Measurements from ENCODE around the gene AXIN1.

AXIN1 gene

DNA sequence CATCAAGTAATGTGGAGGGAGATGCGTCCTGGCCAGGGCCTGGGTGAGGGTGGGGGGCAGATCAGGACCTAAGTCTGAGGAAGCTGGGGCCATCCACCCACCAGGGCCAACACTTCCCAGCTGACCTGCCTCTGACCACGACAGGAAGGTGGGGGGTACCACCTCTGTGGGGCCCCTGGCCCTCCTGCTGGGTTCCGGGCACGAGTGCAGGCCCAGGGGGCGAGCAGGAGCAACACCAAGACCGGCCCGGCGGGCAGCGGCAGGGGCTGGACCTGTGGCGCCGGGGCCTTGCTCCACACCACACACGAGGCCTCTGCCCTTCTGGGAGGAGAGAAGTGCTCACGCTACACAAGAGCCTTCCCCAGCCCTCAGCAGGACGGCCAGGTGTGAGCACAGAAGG lies 56.2 kb downstream of the AXIN1 start:
- Histone ChIP-seq H3K27me3 (ENCODE audit: control insufficient read depth, insufficient read depth, low read length) (no peaks in the 10 kb centered on the region), H3K4me1 (ENCODE audit: control insufficient read depth, low read depth, low read length) (no peaks in the 10 kb centered on the region), H3K9me3 (ENCODE audit: control insufficient read depth, low read depth, low read length) (no peaks in the 10 kb centered on the region), H3K36me3 (ENCODE audit: control insufficient read depth, low read depth, low read length) (peaks cover 11% of the 10 kb centered on the region), H3K9ac (ENCODE audit: low read length) (no peak overlapping the region), H3K4me3 (ENCODE audit: low read length) (no peak overlapping the region), H3K27ac (ENCODE audit: low read length) (no peak overlapping the region)

DNA sequence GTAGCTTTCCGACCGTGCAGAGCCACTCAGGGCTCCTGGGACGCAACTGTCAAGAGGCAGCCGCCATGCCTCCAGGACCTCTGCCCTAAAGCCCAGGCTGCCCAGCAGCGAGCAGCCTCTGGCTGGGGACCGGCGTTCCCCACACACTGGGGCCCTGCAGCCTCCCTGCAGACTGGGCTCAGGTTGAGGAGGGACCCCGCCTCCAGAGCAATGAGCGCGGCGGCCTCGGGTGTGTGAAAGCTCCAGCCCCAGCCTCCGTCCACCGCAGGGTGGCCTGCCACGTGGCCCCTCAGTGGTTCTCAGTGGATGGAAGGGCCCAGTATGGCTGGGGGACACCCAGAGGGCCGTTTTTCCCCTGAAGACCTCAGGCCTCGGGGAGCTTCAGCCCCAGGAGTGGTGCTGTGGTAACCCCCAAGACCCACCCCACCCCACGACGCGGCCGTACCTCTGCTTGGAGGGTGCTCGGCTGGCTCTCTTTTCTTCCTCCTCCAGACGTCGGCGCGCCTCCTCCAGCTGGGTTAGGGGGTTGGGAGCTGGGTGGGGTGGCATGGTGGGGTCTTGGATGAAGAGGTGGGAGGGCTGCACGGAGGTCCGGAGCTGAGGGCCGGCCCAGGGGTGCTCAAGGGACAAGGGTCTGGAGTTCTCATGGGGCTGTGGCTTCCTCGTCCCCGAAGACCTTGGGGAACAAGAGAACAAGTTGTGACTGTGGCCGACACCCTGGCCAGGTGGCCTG lies 59.3 kb downstream of the AXIN1 start:
- Histone ChIP-seq H3K9ac (ENCODE audit: low read length) (no peak overlapping the region), H3K27me3 (ENCODE audit: control insufficient read depth, insufficient read depth, low read length) (no peaks in the 10 kb centered on the region), H3K4me1 (ENCODE audit: control insufficient read depth, low read depth, low read length) (no peaks in the 10 kb centered on the region), H3K9me3 (ENCODE audit: control insufficient read depth, low read depth, low read length) (no peaks in the 10 kb centered on the region), H3K36me3 (ENCODE audit: control insufficient read depth, low read depth, low read length) (peaks cover 13% of the 10 kb centered on the region), H3K4me3 (ENCODE audit: low read length) (no peak overlapping the region), H3K27ac (ENCODE audit: low read length) (no peak overlapping the region)

DNA sequence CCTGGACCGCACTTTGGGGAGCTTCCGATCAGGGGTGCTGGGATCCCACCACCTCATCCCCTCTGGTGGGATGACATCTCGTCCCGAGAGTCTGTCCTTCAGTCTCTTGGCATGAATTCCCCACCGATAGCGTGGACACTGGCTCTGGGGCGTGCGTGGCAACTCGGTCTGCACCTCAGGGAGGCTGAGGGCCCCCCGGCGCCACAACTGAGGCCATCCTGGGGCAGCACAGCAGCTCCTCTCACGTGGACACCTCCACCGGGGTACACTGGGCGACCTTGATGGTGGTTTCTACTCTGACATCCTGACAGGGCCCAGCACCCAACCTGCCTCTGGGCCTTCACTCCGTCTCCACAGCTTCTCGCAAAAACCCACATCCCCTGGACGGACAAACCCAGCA lies 61.0 kb downstream of the AXIN1 start:
- no peak overlapping the region for H3K4me3 ChIP-seq (ENCODE audit: low read length)
- H3K9me3 ChIP-seq (ENCODE audit: control insufficient read depth, low read depth, low read length) = no peaks in the 10 kb centered on the region
- H3K9ac ChIP-seq (ENCODE audit: low read length) = no peak overlapping the region
- H3K4me1 ChIP-seq (ENCODE audit: control insufficient read depth, low read depth, low read length) = no peaks in the 10 kb centered on the region
- no peak overlapping the region for H3K27ac ChIP-seq (ENCODE audit: low read length)
- no peaks in the 10 kb centered on the region for H3K27me3 ChIP-seq (ENCODE audit: control insufficient read depth, insufficient read depth, low read length)
- peaks cover 15% of the 10 kb centered on the region for H3K36me3 ChIP-seq (ENCODE audit: control insufficient read depth, low read depth, low read length)

DNA sequence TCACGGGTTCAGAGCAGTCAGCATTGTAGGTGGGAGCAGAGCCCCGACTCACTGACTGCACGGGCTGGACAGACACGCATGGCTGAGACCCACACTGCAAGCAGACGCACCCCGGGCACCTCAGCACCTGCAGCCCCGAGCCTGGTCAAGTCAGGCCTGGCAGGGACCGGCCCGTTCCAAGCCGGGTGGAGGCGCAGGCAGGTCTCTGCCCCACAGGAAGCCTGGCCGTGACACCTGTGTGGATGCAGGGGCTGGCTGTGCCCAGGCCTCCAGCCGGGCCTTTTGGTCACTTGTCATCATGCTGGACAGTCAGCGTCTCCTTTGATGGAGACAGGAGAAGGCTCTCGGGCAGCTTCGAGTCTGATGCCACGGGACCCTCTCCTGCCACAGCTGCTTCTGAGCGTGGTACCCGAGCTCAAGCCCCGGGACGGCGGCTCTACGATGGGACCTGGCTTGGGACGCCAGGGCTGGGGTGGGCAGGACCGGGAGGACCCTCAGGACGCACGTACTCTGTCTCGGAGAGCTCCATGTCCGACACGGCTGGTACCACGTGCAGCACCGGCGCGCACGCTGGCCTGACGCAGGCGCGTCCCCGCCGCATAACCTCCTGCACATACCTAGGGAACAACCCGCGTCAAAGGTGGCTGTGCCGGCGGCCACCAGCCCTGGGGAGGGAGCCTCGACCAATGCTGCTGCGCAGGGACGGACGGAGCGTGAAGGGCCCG lies 61.7 kb downstream of the AXIN1 start:
- no peaks in the 10 kb centered on the region for H3K27me3 ChIP-seq (ENCODE audit: control insufficient read depth, insufficient read depth, low read length)
- no peaks in the 10 kb centered on the region for H3K4me1 ChIP-seq (ENCODE audit: control insufficient read depth, low read depth, low read length)
- H3K9me3 ChIP-seq (ENCODE audit: control insufficient read depth, low read depth, low read length) = no peaks in the 10 kb centered on the region
- peaks cover 15% of the 10 kb centered on the region for H3K36me3 ChIP-seq (ENCODE audit: control insufficient read depth, low read depth, low read length)
- H3K9ac ChIP-seq (ENCODE audit: low read length) = no peak overlapping the region
- no peak overlapping the region for H3K27ac ChIP-seq (ENCODE audit: low read length)
- no peak overlapping the region for H3K4me3 ChIP-seq (ENCODE audit: low read length)

DNA sequence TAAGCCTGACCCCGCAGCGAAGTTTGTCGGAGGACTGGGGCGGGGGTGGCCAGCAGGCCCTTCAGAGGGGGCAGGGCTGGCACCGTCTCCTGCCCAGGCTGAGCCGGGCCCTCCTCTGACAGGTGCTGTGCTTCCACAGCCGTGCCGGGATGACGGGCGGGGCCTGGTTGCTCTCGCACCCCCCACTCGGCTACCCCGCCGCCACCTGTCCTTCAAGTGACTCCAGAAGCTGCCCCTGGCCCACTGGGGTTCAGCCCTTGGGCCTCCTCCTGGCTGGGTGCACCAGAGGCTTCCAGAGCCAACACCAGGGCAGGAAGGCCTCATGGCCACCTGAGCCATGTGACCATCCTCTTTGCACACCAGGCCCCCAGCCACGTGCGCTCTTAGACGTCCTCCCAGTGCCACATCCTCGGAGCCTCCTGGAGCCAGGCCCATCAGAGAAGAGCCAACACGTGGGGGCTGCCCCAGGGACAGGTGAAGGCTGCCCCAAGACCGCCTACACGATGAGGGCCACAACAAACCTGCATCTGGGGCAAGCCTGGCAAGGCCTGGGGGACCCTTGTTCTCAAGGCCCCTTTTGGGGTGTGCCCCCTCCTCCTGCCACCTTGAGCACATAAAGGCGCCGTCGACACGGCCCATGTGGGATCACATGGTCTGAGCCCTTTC lies 62.4 kb downstream of the AXIN1 start:
- no peak overlapping the region for H3K4me3 ChIP-seq (ENCODE audit: low read length)
- H3K4me1 ChIP-seq (ENCODE audit: control insufficient read depth, low read depth, low read length) = no peaks in the 10 kb centered on the region
- no peaks in the 10 kb centered on the region for H3K9me3 ChIP-seq (ENCODE audit: control insufficient read depth, low read depth, low read length)
- no peak overlapping the region for H3K27ac ChIP-seq (ENCODE audit: low read length)
- no peak overlapping the region for H3K9ac ChIP-seq (ENCODE audit: low read length)
- peaks cover 15% of the 10 kb centered on the region for H3K36me3 ChIP-seq (ENCODE audit: control insufficient read depth, low read depth, low read length)
- no peaks in the 10 kb centered on the region for H3K27me3 ChIP-seq (ENCODE audit: control insufficient read depth, insufficient read depth, low read length)

DNA sequence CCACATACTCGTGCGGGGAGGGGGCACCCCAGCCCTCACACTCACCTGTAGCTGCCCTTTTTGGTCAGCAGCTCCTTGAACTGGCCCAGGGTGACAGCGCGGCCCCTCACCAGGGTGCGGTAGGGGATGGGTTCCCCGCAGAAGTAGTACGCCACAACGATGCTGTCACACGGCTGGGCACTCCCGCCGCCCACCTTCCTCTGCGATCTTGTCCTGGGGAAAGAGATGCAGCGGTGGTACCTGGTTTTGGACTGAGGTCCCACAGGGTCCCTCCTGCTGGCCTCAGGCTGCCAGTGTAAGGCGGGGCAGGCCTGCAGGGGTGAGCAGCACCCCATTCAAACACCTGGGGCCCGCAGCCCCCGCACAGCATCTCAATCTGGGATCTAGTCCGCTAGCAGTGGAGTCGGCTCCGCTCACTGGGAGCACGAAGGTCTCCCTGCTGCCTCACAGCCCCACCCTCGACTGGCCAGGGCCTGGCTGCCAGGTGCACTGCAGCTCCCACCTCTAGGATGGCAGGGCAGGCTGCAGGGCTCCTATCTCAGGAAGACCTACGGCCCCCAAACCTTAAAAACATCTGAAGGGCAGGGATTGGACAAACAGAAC lies 63.0 kb downstream of the AXIN1 start:
- H3K4me1 ChIP-seq (ENCODE audit: control insufficient read depth, low read depth, low read length) = no peaks in the 10 kb centered on the region
- H3K9ac ChIP-seq (ENCODE audit: low read length) = no peak overlapping the region
- no peaks in the 10 kb centered on the region for H3K9me3 ChIP-seq (ENCODE audit: control insufficient read depth, low read depth, low read length)
- no peaks in the 10 kb centered on the region for H3K27me3 ChIP-seq (ENCODE audit: control insufficient read depth, insufficient read depth, low read length)
- no peak overlapping the region for H3K27ac ChIP-seq (ENCODE audit: low read length)
- no peak overlapping the region for H3K4me3 ChIP-seq (ENCODE audit: low read length)
- H3K36me3 ChIP-seq (ENCODE audit: control insufficient read depth, low read depth, low read length) = peaks cover 15% of the 10 kb centered on the region

DNA sequence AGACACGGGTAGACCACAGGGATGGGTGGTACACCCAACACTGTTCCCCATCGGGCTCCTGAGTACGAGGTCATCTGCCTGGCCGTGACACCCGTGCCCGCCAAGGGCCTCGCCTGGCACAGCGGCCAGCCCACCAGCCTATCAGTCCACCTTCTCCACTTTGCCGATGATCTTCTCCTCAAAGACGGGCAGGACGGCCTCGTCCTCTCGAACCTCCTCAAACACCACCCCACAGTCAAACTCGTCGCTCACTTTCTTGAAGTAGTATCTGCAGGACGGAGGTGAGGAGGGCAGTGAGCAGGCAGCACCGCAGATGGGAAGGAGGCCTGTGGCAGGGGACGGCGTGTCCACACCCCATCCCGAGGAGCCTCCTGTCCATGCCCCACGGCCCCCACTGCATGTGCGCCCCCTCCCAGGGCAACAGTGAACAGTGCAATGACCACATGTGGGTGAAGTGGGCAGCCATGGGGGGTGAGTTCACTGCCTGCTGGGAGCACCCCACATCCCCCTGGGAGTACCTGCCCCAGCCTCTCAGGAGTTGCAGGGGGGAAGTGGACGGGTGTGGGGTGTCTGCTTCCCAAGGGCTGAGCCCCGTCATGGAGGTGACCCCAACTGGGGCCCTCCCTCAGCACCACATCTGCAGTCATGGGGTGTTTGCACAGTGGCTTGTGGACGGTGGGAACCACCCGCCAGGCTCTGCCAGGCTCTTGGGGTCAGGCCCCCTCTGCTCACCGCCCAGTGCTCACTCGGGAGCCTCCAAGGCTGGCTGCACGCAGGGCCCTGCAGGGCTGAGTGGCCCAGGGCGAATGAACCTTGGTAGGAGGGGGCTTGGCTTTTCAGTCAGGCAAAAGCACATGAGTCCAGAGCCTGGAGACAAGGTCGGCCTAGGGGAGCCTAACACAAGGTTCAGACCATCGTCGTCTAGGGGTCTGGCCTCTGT lies 64.3 kb downstream of the AXIN1 start:
- no peak overlapping the region for H3K9ac ChIP-seq (ENCODE audit: low read length)
- H3K27ac ChIP-seq (ENCODE audit: low read length) = no peak overlapping the region
- H3K4me3 ChIP-seq (ENCODE audit: low read length) = no peak overlapping the region
- H3K27me3 ChIP-seq (ENCODE audit: control insufficient read depth, insufficient read depth, low read length) = no peaks in the 10 kb centered on the region
- H3K9me3 ChIP-seq (ENCODE audit: control insufficient read depth, low read depth, low read length) = no peaks in the 10 kb centered on the region
- no peaks in the 10 kb centered on the region for H3K4me1 ChIP-seq (ENCODE audit: control insufficient read depth, low read depth, low read length)
- H3K36me3 ChIP-seq (ENCODE audit: control insufficient read depth, low read depth, low read length) = peaks cover 13% of the 10 kb centered on the region

DNA sequence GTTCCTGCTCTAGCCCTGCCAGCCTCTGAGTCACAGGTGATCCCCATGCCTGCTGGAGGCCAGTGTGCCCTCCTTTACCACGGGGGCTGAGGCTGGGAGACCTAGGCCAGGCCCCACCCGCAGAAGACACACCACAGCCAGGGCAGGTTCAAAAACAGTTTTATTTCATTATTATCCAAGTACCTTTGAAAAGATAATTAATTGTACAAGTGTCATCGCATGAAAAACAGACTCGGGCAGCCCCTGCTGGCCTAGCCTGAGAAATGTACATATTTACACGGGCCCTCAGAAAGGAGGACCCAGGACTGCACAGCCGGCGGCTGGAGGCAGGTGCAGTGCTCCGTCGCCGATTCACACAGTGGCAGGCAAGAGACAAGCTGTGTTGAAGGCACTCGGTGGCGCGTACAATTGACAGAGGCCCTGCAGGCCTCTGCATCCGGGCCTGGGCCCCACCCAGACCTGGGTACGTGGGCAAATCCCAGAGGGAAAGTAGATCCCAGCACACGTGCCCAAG lies 65.2 kb downstream of the AXIN1 start:
- Histone ChIP-seq H3K9ac (ENCODE audit: low read length) (no peak overlapping the region), H3K27ac (ENCODE audit: low read length) (no peak overlapping the region)

DNA sequence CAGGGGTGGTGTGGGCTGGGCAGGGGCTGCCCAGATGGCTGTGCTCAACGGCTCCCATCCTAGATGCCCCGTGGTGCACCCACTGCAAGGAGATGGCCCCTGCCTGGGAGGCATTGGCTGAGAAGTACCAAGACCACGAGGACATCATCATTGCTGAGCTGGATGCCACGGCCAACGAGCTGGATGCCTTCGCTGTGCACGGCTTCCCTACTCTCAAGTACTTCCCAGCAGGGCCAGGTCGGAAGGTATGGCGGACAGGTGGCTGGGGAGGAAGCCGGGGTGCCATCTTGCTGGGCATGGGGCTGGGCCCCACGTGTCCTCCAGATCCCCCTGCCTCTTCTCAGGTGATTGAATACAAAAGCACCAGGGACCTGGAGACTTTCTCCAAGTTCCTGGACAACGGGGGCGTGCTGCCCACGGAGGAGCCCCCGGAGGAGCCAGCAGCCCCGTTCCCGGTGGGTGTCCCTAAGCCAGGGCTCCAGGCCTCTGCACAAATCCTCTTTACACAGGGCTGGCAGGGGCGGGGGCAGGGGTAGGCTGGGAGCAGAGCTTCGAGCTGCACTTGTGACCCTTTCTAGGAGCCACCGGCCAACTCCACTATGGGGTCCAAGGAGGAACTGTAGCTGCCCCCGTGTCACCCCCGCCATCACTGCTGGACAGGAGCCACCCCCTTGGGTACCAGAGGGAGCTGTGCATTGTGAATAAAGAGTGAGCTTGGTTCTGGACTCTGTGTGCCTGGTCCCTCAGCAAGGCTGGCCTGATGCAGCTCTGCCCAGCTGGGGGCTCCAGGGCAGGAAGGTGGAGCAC lies 65.8 kb downstream of the AXIN1 start:
- peaks cover 7% of the 10 kb centered on the region for H3K36me3 ChIP-seq (ENCODE audit: control insufficient read depth, low read depth, low read length)

More for the DNA sequence above, 65.2 kb downstream of the AXIN1 start:
- H3K36me3 ChIP-seq (ENCODE audit: control insufficient read depth, low read depth, low read length) = peaks cover 7% of the 10 kb centered on the region
- H3K4me1 ChIP-seq (ENCODE audit: control insufficient read depth, low read depth, low read length) = no peaks in the 10 kb centered on the region
- H3K9me3 ChIP-seq (ENCODE audit: control insufficient read depth, low read depth, low read length) = no peaks in the 10 kb centered on the region
- no peak overlapping the region for H3K4me3 ChIP-seq (ENCODE audit: low read length)
- no peaks in the 10 kb centered on the region for H3K27me3 ChIP-seq (ENCODE audit: control insufficient read depth, insufficient read depth, low read length)

More for the DNA sequence above, 65.8 kb downstream of the AXIN1 start:
- Histone ChIP-seq H3K9ac (ENCODE audit: low read length) (no peak overlapping the region), H3K9me3 (ENCODE audit: control insufficient read depth, low read depth, low read length) (no peaks in the 10 kb centered on the region), H3K4me1 (ENCODE audit: control insufficient read depth, low read depth, low read length) (no peaks in the 10 kb centered on the region), H3K27ac (ENCODE audit: low read length) (no peak overlapping the region), H3K4me3 (ENCODE audit: low read length) (no peak overlapping the region), H3K27me3 (ENCODE audit: control insufficient read depth, insufficient read depth, low read length) (peaks cover 5% of the 10 kb centered on the region)
